Thoracic aorta (tissue), 2 donors: Measurements from ENCODE around the gene KIF6. TPM values are rescaled to one million over a fixed set of nuclear protein-coding genes. Genes with fewer than 3 reads are reported as not detected.
"Not testable (repeated sequence)": the region's sequence is repeated elsewhere in the genome, so short reads cannot be mapped to it uniquely, and the experiment has no call there.

Experiments used
- ATAC-seq: fragments of 150-250 bp; one replicate; pipeline ENCODE4 v1.8.0; 2017; ENCODE audit warnings: low read depth; ENCODE audit not compliant: insufficient number of reproducible peaks, low FRiP score
- DNase-seq: peaks from one replicate; pipeline ENCODE4 v3.0.0-alpha.2; 2020; ENCODE audit warnings: low spot score
- H3K27ac ChIP-seq, 2 donors: fragments of 200-600 bp; sonication (generic); 1 replicate in 1 of 2; 2 replicates in 1 of 2; pipeline ENCODE4 v1.5.1; 2016; ENCODE audit warnings: mild to moderate bottlenecking in 2 of 2, moderate library complexity in 2 of 2
- H3K27me3 ChIP-seq: fragments of 200-600 bp; sonication (generic); replicated peaks from 2 replicates; pipeline ENCODE4 v1.6.0; 2016; ENCODE audit warnings: mild to moderate bottlenecking; ENCODE audit not compliant: insufficient read depth
- H3K36me3 ChIP-seq: fragments of 200-600 bp; sonication (generic); one replicate; pipeline ENCODE4 v1.5.1; 2016
- H3K4me1 ChIP-seq, 2 donors: fragments of 200-600 bp; sonication (generic); 1 replicate in 1 of 2; 2 replicates in 1 of 2; pipeline versions ENCODE4 v1.5.1 to v1.6.0; 2016; ENCODE audit warnings: low read depth in 2 of 2, mild to moderate bottlenecking in 1 of 2; ENCODE audit not compliant: control insufficient read depth in 1 of 2
- H3K4me3 ChIP-seq: fragments of 200-600 bp; sonication (generic); 2 replicates; pipeline ENCODE4 v1.5.1; 2016; ENCODE audit warnings: mild to moderate bottlenecking
- H3K9me3 ChIP-seq: fragments of 200-600 bp; sonication (generic); 2 replicates; pipeline ENCODE4 v1.5.1; 2016
- total RNA-seq, 2 donors: library from RNA; depleted of rRNA; stranded (reverse); fragments of >200 nt; gene quantifications; one replicate each; pipeline versions ENCODE4 v1.1.0 to v1.2.3, GENCODE V29; 2016
- TF ChIP-seq, protein P1 (sequence below): fragments of 200-600 bp; sonication (generic); IDR thresholded peaks from one replicate; pipeline ENCODE4 v1.5.1; 2019; ENCODE audit warnings: antibody characterized with exemption

The KIF6 gene
- total RNA-seq, 2 donors from 2014 or later: not detected

DNA sequence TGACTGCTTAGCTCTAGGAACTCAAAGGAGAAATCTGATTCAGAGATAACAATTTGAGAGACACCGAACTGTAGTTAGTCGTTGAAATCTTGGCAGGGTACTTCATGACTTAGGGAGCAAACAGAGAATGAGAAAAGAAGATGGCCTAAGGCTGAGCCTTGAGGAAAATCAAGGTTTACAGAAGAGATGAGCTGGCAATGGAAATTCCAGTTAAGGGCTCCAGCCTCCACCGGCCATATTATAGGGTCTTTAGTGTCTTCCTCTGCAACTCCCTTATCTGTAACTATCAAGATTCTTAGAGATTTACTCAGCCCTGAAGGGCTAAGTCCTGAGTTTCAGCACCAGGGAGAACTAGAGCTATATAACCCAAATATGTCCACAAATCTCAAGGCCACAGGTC lies 437.6 kb downstream of the KIF6 start:
- no peaks in the 10 kb centered on the region for H3K4me1 ChIP-seq
- no peak overlapping the region for H3K27ac ChIP-seq
- TF ChIP-seq, protein P1, sequence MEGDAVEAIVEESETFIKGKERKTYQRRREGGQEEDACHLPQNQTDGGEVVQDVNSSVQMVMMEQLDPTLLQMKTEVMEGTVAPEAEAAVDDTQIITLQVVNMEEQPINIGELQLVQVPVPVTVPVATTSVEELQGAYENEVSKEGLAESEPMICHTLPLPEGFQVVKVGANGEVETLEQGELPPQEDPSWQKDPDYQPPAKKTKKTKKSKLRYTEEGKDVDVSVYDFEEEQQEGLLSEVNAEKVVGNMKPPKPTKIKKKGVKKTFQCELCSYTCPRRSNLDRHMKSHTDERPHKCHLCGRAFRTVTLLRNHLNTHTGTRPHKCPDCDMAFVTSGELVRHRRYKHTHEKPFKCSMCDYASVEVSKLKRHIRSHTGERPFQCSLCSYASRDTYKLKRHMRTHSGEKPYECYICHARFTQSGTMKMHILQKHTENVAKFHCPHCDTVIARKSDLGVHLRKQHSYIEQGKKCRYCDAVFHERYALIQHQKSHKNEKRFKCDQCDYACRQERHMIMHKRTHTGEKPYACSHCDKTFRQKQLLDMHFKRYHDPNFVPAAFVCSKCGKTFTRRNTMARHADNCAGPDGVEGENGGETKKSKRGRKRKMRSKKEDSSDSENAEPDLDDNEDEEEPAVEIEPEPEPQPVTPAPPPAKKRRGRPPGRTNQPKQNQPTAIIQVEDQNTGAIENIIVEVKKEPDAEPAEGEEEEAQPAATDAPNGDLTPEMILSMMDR: no peak
- DNase-seq (no peak), ATAC-seq (no peak)
- H3K4me3 ChIP-seq: no peak overlapping the region
- H3K9me3 ChIP-seq: no peaks in the 10 kb centered on the region
- no peaks in the 10 kb centered on the region for H3K36me3 ChIP-seq
- no peaks in the 10 kb centered on the region for H3K27me3 ChIP-seq

DNA sequence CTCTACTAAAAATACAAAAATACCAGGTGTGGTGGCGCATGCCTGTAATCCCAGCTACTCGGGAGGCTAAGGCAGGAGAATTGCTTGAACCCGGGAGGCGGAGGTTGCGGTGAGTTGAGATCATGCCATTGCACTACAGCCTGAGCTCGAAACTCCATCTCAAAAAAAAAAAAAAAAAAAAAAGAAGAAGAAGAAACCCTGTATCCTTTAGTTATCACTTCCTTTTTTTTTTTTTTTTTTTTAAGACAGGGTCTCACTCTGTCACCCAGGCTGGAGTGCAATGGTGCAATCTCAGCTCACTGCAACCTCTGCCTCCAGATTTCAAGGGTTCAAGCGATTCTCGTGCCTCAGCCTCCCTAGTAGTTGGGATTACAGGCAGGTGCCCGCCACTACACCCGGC lies 438.6 kb downstream of the KIF6 start:
- not testable (repeated sequence) for H3K36me3 ChIP-seq, H3K4me1 ChIP-seq, H3K27me3 ChIP-seq, H3K4me3 ChIP-seq, DNase-seq, H3K9me3 ChIP-seq, ATAC-seq, H3K27ac ChIP-seq

DNA sequence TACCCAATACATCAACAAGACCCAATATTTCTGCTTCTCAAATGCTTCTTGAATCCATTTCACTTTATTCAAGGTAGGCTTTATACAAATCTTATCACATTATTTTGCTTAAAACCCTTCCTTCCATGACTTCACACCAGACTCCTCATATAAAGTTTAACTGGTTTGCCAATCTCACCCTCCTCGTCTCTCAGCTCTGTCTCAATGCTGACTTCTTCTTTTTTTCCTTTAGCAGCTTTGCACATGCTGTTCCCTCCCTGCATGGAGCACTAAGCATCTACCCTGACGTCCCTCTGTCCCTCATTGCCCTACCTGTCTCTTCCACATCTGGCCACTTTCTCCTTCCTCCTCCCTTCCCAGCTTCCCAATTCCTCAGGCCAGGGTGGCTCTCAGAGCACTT lies 442.4 kb downstream of the KIF6 start:
- DNase-seq (no peak), ATAC-seq (no peak)
- TF ChIP-seq, protein P1: no peak
- peaks cover 0 to 5% of the 10 kb centered on the region in 2 donors for H3K4me1 ChIP-seq
- H3K27ac ChIP-seq: no peak overlapping the region
- no peaks in the 10 kb centered on the region for H3K27me3 ChIP-seq
- H3K4me3 ChIP-seq: no peak overlapping the region
- no peaks in the 10 kb centered on the region for H3K9me3 ChIP-seq
- H3K36me3 ChIP-seq: no peaks in the 10 kb centered on the region

DNA sequence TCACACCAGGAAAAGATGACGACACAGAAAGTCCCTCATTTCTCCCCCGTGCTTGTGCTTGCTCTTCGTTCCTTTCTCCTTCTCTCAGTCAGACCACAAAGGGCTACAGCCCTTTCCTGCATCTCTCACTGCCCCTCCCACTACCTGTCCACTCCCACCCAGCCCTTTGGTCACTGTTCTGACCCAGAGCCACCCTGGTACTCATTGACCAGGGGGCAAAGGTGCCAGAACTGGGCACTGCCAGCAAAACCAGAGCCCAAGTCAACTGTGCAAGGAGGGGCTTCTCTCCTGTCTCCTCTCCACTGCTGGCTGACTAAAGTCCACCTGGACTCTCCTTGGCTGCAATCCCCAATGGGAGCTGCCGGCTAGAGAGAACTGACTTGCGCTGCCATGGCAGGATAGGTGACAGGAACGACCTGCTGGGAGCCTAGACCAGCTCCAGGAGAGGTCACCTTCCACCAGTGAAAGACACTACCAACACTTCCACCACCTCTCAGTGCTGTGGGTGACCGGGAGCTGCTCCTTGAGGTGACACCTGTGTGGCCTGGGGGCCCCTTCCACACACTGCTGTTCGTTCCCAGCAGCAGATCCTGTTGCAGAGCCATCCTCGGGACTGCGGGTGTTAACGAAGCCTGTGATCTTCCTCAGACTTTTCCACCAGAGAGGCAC lies 443.8 kb downstream of the KIF6 start:
- Histone ChIP-seq H3K4me3 (no peak overlapping the region), H3K27ac (no peak overlapping the region), H3K27me3 (no peaks in the 10 kb centered on the region), H3K9me3 (no peaks in the 10 kb centered on the region), H3K4me1 (peaks cover 0 to 5% of the 10 kb centered on the region in 2 donors), H3K36me3 (no peaks in the 10 kb centered on the region)
- no peak for ATAC-seq
- TF ChIP-seq, protein P1: no peak
- DNase-seq: no peak

GRCh38 chr6:39280247-39280731 lies 444.9 kb downstream of the KIF6 start:
- DNase-seq: no peak
- H3K4me3 ChIP-seq: no peak overlapping the region
- H3K27me3 ChIP-seq: no peaks in the 10 kb centered on the region
- no peaks in the 10 kb centered on the region for H3K9me3 ChIP-seq
- peaks cover 0 to 5% of the 10 kb centered on the region in 2 donors for H3K4me1 ChIP-seq
- no peak overlapping the region for H3K27ac ChIP-seq
- TF ChIP-seq, protein P1: no peak
- no peak for ATAC-seq
- no peaks in the 10 kb centered on the region for H3K36me3 ChIP-seq

Other genes with a start within 250 kb of the KIF6 start
- gene DAAM2, start 67.0 kb upstream of the KIF6 start, total RNA-seq: 10 to 100 TPM; 61.5 to 71.5 TPM
- 10 to 100 TPM; 29.1 to 44.9 TPM for gene MOCS1, start 209.1 kb upstream of the KIF6 start, total RNA-seq